OCI-LY3 (cell line): ENCODE data around the gene ARID1B.

ENCODE experiments used
- CTCF ChIP-seq: fragments of 200-600, 300-600 bp; sonication (generic); IDR thresholded peaks from 2 replicates; pipeline ENCODE4 v1.5.1; 2014; ENCODE audit warnings: antibody characterized with exemption, low read length, low read depth
- EZH2phosphoT487 ChIP-seq: fragments of 200-600 bp; shearing (Covaris generic); IDR thresholded peaks from 2 replicates; pipeline ENCODE4 v1.6.1; 2018; ENCODE audit warnings: antibody characterized with exemption, mixed run types, low read depth

- TF ChIP-seq CTCF (no peak), EZH2phosphoT487 (no peak)
Observed at GRCh38 chr6:156906451-156906850, 129.3 kb downstream of the ARID1B start.
